NCI-H2171 treated with DMSO at 0.1 percent for 48 hours (cell line): ENCODE data around the gene P2RX3.
"Not testable (repeated sequence)": the region's sequence is repeated elsewhere in the genome, so short reads cannot be mapped to it uniquely, and the experiment has no call there.

Source experiments
- DNase-seq: peaks from one replicate; lab custom pipeline; 2025; lab: John Stamatoyannopoulos, UW

Gene P2RX3

DNA sequence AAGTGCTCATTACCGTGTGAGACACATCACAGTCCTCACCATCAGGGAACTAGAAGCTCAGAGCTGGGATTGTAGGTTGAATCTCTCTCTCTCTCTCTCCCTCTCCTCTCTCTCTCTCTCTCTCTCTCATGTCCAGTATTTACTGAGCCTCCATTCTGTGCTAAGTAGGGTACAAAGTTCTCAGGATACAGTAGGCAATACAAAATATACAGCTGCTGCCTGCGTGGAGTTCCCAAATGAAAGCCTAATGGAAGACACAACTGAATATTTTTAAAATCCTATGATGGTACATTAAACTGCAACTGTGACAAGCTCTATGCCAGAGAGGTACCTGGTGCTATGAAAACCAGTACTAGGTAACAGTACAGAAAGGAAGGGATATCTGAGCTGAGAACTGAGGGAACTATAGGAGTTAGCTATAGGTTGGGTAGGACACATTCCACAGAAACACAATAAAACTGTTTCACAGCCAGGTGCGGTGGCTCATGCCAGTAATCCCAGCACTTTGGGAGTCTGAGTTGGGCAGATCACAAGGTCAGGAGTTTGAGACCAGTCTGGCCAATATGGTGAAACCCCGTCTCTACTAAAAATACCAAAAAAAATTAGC, 61.9 kb downstream of the P2RX3 start:
- no peak for DNase-seq

DNA sequence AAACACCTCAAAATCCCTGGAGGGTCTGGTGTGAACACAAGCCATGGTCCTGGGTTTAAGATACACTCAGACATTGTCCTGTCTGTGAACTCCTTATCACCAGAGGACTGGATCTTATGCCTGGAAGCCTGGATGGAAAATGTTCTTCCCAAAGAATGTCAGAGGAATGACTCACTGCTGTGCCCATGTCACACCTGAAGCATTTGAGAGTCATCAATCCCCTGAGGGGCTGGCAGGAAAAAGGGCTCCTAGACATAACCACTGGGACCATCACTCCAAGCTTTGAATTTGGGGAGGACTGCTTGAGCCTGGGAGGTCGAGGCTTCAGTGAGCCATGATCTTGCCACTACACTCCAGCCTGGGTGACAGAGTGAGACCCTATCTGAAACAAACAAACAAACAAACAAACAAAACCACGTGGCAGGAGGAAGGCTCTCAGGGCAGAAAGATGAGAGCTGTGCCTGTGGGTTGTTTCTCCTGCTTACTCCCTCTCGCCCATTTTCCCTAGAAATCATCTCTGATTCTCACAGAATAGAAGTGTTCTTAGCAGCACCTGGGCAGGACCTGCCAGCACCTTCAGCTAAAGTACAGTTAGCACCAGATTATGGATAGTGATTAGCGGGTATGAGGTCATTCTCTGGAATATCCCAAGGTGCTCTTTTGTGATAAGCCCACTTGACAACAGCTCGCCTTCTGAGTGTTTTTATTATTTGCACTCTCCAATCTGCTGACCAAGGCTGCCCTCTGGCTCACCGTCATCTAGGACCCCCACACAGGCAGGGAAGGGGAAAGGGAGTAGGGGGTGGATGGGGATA, 64.2 kb downstream of the P2RX3 start:
- no peak for DNase-seq

DNA sequence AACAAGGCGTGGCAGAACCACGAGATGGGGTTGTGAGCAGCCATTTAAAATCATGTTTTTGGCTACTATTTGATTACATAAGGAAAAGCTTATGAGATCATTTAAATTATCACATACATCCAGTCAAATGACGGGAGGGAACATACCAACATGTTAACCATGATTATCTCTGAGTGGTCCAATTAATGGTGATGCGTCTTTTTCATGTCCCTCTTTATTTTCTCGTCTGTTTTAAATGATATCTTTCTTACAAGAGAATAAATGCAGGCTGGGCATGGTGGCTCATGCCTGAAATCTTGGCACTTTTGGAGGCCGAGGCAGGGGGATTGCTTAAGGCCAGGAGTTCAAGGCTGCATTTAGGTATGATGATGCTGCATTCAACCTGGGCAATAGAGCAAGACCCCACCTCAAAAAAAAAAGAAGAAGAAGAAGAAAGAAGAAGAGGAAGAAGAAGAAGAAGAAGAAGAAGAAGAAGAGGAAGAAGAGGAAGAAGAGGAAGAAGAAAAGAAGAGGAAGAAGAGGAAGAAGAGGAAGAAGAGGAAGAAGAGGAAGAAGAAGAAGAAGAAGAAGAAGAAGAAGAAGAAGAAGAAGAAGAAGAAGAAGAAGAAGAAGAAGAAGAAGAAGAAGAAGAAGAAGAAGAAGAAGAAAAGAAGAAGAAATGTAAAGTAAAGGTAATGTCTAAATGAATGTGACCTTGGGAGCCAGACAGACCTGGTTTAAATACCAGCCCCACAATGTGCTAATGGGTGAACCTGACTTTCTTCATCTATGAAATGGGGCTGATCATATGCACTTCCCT, 65.0 kb downstream of the P2RX3 start:
- not testable (repeated sequence) for DNase-seq

DNA sequence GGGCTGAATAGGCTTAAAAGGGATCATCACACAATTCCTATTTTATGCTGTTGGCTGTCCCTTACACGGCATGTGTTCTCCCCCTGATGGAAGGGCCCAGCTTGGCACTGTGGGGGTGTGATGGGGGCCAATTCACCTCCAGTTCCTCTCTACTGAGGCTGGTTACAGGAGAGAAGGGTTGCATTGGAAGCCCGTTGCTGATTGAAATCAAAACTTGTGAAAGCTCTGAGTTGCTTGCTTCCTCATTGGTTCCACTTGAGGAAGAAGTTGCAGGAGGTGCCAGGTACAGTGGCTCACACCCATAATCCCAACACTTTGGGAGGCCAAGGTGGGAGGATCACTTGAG, 65.6 kb downstream of the P2RX3 start:
- DNase-seq = no peak

DNA sequence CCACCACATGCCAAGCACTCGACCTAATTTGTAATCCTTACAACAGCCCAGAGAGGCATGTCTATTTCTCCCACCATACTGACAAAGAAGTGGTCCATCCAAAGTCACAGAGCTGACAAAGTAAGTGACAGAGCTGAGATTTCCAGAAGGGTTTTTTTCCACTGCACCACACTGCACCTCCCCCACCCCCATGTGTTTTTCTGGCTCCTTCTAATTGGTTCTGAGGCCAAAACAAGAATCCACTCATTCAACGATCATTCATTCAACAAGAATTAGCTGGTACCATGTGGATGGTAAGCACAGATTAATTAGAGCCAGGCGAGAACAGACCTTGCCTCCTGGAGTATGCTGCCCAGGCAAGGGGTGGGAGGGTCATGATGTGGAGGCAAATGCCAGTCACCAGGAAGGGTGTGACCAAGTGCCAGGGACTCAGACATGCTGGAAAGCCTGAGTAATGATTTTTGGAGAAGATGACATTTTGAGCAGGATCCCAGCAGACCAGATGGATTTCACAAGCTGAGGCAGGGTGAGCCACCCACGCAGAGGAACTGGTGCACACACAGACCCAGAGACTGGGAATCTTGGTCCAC, 67.2 kb downstream of the P2RX3 start:
- no peak for DNase-seq

DNA sequence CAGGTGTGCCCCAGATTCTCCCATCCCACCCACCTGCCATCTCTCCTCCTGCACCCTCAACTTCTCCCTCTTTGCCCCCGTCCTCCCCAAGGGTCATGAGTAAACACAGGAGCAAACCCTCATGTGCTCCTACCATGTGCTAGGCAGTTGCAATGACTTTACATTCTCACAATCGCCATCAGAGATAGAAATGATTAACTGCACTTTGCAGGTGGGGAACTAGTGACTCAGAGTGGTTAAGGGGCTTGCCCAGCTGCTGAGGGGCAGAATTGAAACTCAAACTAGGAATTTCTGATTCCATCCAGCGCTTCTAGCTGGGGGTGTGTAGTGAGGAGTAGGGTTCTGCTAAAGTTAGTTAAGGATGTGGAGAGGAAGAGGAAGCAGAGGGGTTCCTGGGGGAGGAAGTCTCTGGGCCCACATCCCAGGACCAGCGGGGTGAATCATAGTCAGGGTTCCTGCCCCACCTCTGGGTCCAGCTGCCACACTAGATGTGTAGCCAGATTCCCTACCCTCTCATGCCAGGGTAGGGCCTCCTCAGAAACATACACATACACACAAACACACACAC, 68.3 kb downstream of the P2RX3 start:
- DNase-seq = no peak

DNA sequence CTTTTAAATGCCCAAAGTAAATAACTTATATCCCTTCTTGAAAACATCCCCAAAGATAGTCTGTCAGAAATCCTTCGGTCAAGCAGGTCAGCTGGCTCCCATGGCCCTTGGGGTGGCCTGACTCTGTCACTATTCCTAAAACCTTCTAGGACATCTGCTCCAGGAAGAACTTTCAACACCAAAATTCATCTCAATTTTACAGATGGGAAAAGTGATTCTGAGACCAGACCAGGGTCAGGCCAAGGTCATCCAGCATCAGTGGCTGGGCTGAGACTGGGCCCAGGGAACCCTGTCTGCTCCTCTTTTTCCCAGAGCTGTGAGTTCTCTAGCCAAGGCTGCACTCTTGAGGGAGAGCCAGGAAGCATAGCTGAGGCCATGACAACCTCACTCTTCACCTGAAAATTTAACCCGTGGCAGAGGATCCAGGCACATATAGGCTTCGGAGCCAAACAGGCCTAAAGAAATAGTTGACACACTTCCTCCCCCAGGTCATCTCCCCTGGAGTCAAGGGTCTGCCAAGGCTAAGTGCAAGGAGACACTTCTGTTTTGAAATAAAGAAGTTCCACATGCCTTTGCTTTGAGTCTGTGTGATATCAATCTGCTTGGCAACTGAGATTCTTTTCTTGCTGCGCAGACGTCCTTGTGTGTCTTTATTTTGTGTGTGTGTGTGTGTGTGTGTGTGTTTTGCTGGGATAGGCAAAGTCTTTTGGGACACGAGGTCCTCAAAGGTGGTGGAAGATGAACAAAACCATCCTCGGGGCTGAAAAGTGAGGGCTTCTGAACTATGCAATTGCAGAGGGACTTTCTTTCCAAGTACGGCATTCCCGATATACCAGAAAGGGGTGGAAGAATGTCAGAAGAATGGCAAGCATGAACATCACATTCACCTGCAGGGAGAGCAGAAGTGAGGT, 69.1 kb downstream of the P2RX3 start:
- DNase-seq = no peak

DNA sequence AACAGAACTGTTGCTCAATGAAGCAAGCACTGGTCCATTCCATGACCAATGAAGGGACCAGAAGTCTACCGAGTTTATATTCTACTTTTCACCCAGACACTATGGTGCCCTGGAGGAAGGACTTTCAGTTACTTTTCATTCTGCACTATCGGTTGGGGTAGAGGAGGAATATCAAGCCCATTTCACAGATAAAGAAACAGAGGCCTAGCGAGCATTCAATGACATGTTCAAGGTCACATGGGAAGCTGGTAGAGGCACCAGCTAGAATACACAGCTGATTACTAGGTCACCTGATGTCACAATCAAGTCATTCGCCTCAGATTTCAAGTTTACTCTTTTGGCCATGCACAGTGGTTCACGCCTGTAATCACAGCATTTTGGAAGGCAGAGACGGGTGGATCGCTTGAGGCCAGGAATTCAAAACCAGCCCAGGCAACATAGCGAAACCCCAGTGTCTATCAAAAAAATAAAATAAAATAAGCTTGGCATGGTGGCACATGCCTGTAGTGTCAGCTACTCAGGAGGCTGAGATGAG, 69.9 kb downstream of the P2RX3 start:
- DNase-seq = no peak

DNA sequence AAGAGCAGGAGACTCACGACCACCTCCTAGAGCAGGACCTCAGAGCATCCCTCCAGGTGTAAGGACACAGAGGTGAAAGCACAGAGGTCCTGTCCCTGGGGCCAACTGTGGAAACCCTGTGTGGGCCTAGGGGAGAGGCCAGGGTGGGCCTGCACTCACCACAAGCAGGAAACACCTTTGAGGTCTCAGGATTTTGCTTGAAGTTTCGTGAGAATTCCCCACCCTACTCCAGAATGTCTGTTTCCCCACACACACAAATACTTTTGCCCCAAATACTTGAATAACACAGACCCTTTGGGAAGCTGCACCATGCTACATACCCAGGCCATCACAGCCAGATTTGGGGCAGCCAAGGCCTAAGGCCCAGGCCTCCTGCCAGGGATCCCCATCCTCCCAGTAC, 70.6 kb downstream of the P2RX3 start:
- no peak for DNase-seq

DNA sequence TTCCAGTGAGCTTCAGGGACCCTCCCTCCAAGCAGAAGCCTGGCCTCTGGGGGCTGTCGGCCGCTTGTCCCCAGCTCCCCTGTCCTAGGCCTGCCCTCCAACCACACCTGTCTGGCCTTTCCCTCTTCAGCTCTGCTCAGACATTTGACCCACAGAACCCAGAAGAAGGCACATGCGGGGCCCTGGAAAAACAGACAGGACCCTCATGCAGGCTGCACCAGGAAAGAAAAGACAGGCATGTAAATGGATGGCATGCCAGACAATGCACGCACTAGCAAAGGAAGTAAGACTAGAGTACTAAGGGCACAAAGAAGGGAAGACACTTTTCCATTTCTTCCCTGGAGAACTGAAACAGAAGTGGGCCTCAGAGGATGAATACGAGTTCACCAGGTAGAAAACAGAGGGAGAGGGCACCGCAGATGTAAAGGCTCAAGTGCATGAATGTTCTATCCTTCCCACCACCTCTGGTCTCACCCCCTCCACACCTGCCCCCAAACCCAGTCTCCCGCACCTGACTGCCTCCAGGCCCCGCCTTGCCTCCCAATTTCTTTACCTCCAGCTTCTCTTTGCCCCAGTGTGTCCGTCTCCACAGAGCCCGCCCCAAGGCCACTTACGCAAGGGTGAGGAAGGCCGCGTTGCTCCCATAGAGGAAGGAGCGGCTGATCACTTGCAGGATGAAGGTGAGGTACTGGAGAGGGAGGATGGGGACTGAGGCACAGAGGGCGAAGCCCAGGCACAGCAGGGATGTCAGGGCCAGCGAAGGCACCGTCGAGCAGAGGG, 71.4 kb downstream of the P2RX3 start:
- no peak for DNase-seq

DNA sequence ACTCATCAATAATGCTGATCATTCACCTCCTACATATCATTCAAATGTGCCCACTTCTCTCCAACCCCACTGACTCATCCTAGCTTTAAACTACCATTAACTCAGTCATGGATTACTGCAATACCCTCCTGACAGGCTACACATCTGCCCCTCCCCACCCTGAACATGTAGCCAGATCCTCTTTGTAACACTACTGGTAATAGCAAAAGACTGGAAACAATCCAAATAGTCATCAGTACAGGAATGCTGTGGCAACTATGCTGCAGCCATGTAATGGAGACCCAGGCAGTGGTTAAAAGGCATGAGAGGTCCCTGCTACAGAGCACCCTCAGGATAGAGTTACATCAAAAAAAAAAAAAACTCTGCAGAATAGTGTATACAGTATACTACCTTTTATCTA, 72.1 kb downstream of the P2RX3 start:
- no peak for DNase-seq

DNA sequence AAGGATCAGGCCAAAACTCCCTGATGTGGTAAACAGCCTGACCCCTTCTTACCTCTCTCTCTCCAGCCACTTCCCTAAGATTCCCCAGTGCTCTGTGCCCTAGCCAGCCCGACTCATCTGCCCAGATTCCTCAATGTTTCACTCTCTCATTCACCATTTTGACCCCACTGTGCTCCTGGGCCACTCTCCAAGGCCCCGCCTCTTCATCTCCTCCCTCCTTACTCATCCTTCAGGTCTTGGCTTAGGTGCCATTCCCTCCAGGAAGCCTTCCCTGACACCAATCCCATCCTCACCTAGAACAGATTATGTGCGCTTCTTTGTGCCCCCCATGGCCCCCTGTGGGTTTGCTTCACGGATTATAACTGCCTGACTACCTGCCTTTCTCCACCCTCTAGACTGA, 75.5 kb downstream of the P2RX3 start:
- no peak for DNase-seq

DNA sequence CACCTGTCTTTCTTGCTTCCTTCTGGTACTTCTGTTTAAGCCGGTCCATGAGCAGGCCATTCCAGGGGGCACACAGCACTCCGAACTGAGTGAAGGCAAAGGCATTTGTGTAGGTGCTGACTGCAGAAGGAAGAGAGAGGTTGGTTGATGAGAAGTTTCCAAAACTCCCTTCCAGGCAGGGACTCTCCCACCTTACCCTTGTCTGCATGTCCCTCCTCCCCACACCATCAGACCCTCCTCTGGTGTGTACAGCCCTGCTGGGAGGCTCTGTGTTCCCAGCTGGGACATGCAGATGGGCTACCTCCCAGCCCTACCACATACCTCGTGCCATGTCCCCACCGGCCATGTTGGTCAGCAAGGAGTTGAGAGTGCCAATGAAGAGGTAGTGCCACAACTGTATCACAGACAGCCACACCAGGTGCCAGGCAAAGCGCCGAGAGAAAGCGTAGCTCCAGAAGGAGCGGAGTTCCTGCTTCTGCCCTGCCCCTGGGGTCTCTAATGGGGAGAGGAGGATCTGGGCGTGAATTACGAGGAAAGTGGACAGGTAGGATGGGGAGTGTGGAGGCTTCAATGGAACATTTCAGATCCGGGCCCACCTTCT, 76.6 kb downstream of the P2RX3 start:
- no peak for DNase-seq

DNA sequence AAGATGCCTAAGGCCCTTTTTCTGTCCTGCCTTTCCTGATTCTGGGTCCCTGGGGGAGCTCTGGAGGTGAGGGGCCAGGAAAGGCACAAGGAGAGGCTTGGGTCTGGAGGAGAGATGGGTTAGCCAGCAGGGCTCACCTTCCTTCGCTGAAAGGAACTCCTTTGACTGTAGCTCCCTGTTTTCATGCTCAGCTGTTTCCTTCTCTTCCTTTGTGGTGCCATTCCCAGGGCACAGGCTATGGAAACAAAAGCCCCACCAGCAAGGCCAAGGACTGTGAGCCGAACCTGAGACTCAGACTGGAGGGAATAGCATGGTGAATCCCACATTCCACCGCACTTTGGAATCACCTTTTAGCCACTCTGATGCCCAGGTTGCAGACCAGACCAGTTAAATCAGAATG, 78.3 kb downstream of the P2RX3 start:
- DNase-seq = no peak

DNA sequence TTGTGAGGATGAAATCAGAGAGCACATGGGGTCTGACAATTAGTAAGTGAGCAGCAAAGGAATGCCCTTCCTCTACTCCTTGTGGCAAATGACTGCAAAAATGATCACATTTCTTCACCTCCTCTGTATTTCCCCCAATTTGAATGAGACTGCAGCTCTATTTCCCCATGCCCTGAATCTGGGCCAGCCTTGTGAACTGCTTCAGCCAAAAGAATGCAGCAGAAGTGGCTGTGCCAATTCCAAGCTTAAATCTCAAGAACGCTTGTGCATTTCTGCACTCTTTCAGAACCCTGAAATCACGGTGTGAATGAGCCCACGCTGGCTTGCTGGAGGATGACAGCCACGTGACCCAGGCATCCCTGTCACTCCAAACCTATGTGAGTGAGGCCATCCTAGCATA, 78.9 kb downstream of the P2RX3 start:
- no peak for DNase-seq

DNA sequence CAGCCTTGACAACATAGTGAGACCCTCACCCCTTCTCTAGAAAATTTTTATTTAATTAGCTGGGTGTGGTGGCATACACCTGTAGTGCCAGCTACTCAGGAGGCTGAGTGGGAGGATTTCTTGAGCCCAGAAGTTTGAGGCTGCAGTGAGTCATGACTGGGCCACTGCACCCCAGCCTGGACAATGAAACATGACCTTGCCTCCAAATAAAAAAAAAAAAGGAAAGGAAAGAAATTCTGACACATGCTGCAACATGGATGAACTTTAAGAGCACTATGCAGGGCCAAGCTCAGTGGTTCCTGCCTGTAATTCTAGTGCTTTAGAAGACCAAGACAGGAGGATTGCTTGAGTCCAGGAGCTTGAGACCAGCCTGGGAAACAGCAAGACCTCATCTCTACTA, 80.0 kb downstream of the P2RX3 start:
- DNase-seq = no peak

DNA sequence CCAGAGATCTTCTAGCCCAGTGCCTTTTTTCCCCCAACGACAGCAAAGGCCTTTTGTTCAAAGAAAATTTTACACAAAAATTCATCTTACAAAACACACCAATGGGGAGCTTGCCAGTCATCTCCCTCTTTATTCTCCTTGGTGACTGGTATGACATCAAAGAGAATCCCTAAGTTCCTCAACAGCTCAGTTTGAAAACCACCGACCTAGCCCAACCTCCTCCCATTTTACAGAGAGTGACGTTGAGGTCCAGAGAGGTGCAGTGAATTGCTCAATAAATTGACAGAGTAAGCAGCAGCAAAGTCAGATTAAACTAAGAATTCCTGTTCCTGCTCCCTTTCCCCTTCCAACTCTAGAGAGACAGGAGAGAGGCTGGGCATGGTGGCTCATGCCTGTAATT, 81.0 kb downstream of the P2RX3 start:
- DNase-seq = no peak

DNA sequence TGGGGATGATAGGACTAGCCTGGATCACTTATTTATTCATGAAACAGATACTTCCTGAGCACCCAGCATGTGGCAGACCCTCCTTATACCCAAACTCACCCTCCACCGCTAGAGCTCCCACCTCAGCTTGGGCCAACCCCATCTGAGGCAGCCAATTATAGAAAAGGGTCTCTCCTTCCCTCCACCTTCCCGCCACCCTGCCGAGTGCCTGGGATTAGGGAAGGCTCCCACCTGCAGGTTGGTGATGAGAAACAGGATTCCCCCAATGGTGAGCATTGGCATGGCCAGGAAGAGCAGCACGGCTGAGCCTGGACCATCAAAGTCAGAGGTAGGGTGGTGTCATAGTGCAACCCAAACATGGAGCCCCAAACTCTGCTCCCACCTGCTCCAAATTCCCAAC, 82.9 kb downstream of the P2RX3 start:
- no peak for DNase-seq

DNA sequence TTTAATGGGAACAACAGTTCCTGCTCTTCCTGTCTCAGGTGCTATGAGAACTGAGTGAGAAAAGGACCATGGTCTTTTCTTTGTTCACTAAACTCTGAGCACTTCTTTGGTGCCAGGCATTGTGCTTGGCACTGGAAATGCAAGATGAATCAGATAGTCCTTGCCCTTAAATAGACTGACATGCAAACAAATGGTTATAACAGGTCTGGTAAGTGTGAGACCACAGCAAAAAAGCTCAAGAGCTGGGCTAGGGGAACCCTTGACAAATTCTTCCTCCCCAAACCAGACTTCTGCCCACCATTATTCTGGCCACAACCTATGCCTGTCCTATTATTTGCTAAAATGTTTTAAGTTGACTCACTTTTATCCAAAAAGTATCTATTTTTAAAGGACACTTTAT, 83.7 kb downstream of the P2RX3 start:
- DNase-seq = no peak
